SIG-M5 treated with dmso at 0.1 percent for 504 hours (cell line): ENCODE data around the gene MBTD1.
"Not testable (repeated sequence)": the region's sequence is repeated elsewhere in the genome, so short reads cannot be mapped to it uniquely, and the experiment has no call there.

Experiments
- DNase-seq: peaks from one replicate; lab custom pipeline; 2025; ENCODE audit not compliant: unreplicated experiment; lab: John Stamatoyannopoulos, UW

Gene MBTD1

DNA sequence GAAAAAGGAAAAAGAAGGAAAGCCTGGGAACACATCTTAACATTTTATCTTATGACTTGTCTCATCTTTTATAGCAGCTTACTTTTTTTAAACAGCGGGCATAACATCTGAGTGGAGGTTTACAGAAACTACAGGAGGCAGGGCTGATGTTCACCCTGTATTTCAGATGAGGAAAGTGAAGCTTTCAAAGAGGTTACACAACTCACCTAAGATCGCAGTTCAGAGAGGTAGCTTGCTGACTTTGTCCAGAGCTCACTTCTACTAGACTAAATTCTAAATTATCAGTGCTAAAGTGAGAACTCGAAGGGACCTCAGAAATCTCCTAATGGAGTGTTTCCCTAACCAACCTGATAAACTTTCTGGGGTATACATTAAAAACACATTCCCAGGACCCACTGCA lies 3.7 kb downstream of the MBTD1 start:
- no peak for DNase-seq

DNA sequence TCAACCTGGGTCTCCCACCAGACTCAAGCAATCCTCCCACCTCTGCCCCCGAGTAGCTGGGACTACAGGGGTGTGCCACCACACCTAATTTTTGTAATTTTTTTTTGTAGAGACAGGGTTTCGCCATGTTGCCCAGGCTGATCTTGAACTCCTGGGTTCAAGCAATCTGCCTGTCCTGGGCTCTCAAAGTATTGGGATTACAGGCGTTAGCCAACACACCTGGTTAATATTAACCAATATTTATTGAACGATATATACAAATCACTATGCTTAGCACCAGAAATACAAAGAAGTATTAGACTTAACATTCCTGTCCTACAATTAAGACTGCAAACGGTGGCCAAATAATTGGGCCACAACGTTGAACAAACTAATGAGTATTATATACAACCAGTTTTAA lies 4.2 kb downstream of the MBTD1 start:
- DNase-seq: no peak

DNA sequence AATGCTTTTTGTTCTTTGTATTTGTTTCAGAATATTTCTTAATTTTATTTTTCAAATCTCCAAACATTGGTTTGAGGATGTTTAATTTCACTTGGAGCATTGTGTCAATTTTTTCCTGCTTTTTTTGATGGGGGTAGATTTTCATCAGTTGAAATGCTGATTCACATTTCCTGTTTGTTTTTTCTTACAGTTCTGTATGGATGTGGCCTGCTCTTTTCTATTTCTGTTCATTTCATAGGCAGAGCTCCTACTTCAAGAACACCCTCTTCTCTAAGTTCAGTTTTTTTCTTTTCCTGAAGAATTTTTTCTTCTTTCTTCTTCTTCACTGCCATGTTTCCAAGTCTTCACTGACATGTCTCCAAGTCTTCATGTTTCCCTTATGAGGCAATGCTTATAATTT lies 8.8 kb downstream of the MBTD1 start:
- DNase-seq: no peak

DNA sequence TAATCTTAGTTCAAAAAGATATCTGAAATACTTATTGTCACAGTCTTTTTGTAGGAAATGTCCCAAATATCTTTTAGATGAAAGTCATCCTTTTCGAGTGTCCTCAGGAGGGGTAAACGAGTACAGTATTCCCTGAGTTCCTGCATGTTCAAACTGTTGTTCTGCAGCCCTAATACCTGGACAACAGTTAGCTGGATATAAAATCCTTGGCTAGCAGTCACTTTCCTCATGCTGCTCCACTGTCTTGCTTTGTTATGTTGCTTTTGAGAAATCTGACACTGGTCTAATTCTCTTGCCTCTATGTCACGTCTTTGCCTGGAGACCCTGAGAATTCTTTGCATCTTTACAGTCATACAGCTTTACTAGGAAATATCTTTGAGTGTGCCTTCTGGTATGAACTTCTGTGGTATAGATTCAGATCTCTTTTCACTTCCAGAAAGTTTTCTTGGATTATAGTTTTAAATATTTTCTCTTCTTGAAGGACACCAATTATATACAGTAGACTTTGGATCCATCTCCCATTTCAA lies 9.5 kb downstream of the MBTD1 start:
- DNase-seq: no peak

DNA sequence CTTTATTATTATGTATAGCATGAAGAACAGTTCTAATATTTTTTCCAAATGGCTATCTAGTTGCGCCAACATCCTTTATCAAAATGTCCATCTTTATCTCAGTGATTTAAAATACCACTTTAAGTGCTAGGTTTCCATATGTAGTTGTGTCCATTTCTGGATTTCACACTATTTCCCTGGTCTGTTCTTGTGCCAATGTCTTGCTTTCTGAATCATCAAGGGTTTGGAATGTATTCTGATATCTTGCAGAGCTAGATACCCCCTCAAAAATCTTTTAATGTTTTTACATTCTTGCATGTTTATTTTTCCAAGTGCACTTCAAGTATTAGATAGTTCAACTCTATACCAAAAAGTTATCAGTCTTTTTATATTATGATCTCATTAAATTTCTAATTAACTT lies 14.3 kb downstream of the MBTD1 start:
- no peak for DNase-seq

DNA sequence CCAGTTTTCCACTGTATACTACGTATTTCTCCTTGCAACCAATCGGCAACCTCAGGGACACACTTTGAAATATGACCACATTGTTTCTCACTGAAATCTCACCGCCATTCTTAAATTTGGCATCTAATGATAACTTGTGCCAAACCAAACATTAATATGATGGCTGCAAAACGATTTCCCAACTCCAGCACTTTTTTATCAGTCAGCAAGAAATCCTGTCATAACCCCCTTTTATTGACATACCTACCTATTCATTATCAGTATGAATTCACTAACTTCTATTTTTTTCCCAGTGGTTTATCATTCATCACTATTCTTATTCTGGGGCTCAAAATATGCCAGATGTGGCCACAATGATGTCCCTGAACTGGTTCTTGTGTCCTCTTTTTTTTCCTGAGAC lies 15.8 kb downstream of the MBTD1 start:
- DNase-seq: no peak

DNA sequence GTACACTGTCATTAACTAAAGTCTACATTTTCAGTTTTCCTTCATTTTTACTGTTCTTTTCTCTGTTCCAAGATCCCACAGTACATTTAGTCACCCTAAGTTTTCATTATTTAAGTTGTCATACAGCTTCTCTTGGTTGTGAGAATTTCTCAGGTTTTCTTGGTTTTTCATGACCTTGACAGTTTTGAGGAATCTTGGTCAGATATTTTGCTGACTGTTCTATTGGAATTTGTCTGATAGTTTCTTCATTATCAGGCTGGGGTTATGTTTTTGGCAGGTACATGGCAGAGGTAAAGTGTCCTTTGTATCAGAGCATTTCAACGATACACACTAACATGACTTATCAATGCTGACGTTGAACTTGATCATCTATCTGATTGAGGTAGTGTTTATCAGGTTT lies 19.6 kb downstream of the MBTD1 start:
- no peak for DNase-seq

DNA sequence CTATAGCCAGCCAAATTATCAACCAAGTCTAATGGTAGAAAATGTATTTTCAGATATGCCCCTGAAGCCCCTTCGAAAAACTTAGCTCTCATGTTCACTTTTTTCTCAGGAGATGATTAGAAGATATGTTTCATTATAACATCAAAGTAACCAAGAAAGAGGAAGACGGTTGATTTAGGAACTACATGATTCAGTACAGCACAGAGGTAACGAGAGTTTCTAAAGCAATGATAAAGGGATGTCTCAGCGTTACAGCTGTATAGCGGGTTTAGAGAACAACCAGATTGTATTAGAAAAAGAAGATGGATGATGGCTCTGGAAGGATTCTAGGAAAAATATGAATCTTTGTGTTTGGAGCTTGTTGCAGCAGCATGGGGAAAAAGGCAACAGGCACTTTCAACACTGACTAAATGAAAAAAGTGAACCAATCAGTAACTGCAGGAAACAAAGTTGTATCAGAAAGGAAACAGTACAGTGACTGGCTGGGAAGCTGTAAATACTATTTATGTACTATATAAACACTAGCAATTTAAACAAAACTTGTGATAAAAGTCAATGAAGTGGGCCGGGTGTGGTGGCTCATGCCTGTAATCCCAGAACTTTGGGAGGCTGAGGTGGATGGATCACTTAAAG lies 21.5 kb downstream of the MBTD1 start:
- DNase-seq: no peak

DNA sequence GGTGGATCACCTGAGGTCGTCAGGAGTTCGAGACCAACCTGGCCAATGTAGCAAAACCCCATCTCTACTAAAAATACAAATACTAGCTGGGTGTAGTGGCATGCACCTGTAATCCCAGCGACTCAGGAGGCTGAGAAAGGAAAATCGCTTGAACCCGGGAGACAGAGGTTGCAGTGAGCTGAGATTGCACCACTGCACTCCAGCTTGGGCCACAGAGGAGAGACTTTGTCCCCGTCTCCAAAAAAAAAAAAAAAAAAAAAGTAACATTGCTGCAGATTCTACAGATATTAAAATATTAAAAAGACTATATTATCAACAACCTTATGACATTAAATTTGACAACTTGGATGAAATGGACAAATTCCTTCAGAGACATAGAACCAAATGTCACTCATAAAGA lies 25.7 kb downstream of the MBTD1 start:
- DNase-seq: no peak

DNA sequence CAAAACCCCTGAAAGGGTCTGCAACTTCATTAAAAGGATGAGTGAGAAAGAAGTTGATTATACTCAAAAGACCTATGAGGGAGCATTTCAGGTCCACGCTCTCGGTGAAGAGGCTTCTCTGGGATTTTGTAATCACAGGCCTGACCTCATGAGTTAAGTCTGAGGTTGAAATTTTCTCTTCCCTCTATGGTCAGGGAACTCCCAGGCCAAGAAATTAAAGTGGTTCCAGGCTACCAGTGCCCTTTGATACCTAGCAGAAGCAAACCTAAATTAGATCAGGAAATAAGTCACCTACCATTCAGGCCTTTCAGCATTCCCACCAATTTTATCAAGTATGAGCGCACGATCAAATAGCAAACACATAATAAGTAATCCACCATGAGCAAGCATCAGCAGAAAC lies 27.9 kb downstream of the MBTD1 start:
- no peak for DNase-seq

DNA sequence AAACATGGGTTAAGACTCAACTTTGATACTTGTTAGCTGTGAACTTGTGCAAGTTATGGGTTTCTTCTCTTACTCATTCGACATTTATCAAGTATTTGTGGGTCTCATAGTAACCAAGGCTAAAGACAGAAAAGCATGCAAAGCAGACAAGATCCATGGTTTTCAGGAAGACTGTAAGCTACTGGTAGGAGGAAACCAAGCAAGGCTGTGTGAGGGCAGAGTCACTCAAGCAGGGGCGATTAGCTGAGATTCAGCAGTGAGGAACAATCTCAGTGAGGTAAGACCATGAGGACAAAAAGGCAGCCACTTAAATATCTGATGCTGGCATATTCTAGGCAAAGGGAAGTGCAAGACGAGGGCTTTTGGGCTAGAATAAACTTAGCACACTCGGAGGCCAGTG lies 29.5 kb downstream of the MBTD1 start:
- no peak for DNase-seq

DNA sequence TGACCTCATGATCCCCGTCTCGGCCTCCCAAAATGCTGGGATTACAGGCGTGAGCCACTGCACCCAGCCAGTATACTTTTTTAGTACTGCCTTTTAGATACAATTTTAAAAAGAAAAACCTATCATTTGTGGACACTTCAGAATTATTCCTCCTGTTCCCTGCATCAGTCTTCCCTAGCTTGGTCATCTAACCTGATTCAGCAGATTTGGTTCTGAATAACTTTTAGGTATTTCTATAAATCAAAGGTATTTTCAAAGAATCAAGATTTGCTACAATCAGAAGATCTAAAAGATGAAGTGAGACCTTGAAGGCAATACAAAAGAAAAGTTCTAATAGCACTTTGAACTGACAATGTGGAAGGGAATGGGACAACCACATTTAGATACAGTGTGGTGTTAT lies 30.0 kb downstream of the MBTD1 start:
- no peak for DNase-seq

DNA sequence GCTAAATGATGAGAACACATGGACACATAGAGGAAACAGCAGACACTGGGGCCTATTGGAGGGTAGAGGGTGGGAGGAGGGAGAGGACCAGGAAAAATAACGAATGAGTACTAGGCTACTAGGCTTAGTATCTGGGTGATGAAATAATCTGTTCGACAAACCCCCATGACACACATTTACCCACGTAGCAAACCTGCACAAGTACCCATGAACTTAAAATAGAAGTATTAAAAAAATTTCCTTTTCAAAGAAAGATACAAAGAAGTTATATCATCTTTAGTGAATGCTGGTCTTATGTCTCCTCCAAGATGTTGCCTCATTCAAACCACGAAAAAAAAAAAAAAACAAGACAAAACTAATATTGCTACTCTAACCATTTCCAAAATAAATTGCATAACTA lies 31.7 kb downstream of the MBTD1 start:
- peak; percentile 42 for DNase-seq

DNA sequence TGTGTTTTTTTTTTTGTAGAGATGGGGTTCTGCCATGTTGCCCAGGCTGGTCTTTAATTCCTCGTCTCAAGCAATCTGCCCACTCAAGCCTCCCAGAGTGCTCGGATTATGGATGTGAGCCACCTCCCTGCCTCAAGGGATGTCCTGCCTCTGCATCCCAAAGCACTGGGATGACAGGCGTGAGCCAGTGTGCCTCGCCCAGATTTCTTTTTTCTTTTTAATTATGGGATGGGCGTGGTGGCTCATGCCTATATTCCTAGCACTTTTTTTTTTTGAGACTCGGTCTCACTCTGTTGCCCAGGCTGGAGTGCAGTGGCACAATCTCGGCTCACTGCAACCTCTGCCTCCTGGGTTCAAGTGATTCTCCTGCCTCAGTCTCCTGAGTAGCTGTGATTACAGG lies 34.3 kb downstream of the MBTD1 start:
- DNase-seq: not testable (repeated sequence)

DNA sequence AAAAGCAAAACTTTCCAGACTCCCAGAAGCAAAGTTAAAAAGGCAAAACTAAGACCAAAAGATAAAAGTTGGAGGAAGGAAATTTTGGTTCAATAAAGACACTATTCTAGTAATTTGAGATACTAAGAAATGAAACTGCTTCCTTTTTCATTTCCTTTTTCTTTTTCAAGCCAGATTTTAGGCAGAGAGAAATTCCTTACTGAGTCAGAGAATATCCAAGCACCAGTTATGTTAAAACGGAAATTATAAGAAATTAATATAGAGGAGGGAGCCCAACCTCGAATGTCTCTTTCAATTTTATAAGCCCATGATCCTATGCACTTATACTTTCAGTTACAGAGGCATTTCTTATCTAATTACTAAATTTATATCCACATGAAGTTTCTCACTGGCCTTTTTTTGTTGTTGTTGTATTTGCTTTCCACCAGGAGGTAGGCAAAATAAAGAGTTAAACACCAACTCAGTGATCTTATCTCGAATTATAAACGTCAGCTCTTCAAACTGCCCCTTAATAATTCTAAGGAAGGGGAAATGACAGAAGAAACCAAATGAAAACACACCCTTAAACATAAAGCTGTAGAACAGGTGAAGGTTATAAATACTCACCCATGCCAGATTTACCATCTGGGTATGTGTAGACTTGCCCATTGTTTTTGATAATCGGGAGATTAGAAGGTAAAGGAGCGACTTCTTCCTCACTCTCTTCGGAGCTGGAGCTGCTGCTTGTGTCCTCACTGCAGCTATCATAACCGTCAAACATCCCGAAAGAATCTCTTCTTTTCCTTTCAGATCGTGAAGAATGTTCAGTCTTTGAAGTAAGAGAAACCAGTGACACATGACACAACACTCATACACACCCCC lies 35.2 kb downstream of the MBTD1 start:
- no peak for DNase-seq

DNA sequence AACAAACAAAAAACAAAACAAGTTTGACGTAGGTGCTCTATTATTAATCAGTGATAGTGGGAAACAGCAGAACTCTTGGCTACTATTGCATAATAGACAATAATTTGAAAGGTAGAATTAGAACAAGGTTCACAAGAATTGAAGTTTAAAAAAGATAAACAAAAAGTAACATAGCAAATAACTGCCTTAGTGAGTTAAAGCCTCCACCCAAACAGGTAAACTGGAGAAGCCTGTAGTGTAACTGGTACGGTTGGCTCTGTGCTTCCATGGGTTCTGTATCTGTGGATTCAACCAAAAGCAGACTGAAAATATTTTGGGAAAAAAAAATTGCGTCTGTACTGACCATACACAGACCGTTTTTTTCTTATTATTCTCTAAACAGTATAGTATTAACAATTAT lies 38.5 kb downstream of the MBTD1 start:
- DNase-seq: no peak

DNA sequence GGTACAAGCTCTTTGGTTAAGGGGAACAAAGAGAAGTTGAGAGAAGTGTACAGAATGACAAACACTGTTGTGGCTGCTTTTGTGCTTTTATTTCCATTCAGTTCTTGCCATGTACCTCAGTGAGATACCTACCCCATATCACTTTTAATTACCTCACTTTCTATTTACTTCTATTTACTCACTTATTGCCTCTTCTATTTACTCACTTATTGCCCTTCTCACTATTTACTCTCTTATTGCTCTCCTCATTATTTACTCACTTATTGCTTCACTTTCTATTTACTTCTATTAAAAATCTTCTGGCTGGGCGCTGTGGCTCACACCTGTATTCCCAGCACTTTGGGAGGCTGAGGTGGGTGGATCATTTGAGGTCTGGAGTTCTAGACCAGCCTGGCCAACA lies 41.9 kb downstream of the MBTD1 start:
- no peak for DNase-seq

DNA sequence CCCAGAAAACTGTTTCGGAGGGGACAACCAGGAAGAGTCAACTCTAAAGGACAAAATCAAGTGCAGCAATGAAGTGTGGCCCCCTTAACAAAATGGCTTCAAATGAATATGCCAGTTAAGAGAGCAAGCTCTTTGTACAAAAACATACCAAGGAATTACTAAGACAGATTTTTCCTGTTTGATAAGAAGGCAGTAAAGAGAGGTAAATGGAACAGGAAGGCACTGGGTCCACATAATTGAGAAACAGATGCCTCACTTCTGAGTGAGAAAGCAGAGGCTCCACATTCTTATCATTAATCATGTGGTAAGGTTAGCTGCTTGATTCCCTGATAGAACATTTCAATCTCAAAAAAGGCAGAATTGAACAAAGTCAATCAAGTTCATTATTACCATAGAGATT lies 44.9 kb downstream of the MBTD1 start:
- DNase-seq: no peak

DNA sequence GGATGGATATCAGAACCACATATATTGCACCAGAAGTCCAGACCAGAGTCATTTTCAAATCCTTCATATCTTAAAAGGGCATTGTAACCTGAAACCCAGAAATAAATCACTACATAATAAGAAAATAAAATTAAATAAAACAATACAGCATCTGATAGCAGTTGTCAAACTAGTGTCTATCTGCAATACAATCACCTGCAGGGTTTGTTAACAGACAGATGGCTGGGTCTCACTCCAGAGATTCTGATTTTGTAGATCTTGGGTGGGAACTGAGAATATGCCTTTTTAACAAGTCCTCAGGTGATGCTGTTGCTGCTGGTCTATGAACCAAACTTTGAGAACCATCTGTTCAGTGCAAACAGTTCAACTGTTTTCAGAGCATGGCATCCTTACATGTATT lies 56.0 kb downstream of the MBTD1 start:
- no peak for DNase-seq

DNA sequence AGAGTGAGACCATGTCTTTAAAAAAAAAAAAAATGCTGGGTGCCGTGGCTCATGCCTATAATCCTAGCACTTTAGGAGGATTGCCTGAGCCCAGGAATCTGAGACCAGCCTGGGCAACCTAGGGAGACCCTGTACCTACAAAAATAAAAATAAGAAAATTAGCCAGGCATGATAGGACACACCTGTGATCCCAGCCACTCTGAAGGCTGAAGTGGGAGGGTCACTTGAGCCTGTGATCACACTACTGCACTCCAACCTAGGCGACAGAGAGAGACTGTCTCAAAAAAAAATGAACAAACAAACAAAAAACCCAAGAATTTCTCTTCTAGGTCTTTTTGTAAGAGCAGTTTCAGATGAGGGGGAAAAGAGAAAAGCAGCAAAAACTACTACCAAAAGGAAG lies 59.0 kb downstream of the MBTD1 start:
- DNase-seq: no peak

DNA sequence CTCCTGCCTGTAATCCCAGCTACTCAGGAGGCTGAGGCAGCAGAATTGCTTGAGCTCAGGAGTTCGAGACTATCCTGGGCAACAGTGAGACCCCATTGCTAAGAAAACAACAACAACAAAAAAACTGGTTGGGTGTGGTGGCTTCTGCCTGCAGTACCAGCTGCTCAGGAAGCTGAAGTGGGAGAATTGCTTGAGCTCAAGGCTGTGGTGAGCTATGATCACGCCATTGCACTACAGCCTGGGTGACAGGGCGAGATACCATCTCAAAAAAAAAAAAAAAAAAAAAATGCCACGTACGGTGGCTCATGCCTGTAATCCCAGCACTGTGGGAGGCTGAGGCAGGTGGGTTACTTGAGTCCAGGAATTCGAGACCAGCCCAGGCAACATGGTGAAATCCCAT lies 59.6 kb downstream of the MBTD1 start:
- DNase-seq: no peak

DNA sequence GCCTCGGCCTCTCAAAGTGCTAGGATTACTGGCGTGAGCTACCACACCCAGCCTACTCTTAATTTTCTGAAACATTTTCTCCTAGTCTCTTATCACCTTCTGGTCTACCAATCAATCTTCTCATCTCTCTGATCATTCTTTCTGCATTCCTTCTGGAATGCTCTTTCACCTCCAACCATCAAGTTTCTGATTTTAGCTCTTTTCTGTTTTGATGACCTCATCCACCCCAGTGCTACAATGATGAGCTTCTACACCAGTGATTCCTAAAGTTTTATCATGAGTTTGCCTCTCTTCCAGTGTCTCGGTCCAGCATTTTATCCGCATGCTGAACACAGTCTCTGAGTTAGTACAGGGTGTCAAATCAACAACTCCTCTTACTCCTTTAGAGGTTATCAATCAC lies 62.1 kb downstream of the MBTD1 start:
- no peak for DNase-seq

DNA sequence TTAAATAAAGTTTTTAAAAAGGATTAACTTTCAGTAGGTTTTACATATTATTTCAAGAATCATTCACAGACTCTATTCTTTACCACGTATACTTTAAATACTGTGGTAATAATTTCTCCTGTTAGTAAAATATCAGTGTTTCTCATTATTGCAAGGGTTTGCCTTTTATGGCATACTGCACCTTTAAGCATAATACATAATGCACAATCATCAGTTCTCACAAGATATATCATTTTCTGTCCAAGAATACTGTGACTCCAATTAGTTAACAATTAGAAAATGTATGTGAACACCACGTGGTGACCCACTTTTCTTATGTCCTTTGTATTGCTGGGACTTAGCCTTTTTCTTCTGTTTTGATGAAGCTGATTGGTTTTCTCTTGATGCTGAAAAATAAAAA lies 68.0 kb downstream of the MBTD1 start:
- no peak for DNase-seq
